AG04450 (cell line): Measurements from ENCODE around the gene RNU11. TPM values are rescaled to one million over a fixed set of nuclear protein-coding genes. Genes with fewer than 3 reads are reported as not detected.

ENCODE experiments used
- CTCF ChIA-PET: fragments of 300-600, 350-600 bp; formaldehyde crosslinking; extraction: SDS; loops from one replicate; lab custom pipeline; 2022; ENCODE audit warnings: antibody characterized with exemption, inconsistent platforms; lab: Charles Lee
- POLR2A ChIA-PET: fragments of 350-600 bp; formaldehyde crosslinking; extraction: SDS; loops from one replicate; lab custom pipeline; 2021; ENCODE audit warnings: antibody characterized with exemption, inconsistent platforms; lab: Yijun Ruan, JAX
- DNase-seq: peaks from one replicate; pipeline ENCODE4 v3.0.0-alpha.2; 2011; ENCODE audit warnings: low read depth, low spot score
- H3K27ac ChIP-seq: one replicate; pipeline ENCODE4 v1.5.1; 2012; ENCODE audit warnings: low read depth, low read length, control low read depth
- H3K27me3 ChIP-seq: one replicate; pipeline ENCODE4 v1.6.0; 2012; ENCODE audit warnings: low read length; ENCODE audit not compliant: control insufficient read depth, insufficient read depth
- H3K4me3 ChIP-seq: 2 replicates; pipeline ENCODE4 v1.5.1; 2011; ENCODE audit warnings: mild to moderate bottlenecking, low read depth, low read length, control low read depth
- H3K9me3 ChIP-seq: 2 replicates; pipeline ENCODE4 v1.5.1; 2012; ENCODE audit warnings: low read length; ENCODE audit not compliant: control insufficient read depth, insufficient read depth
- polyA plus RNA-seq: library from polyadenylated mRNA; depleted of rRNA; stranded (reverse); fragments of >200 nt; gene quantifications from 2 replicates; pipeline ENCODE4 v1.2.3, GENCODE V29; 2011
- TF ChIP-seq, protein P1 (sequence below): IDR thresholded peaks from 2 replicates; pipeline ENCODE4 v1.5.1; 2011; ENCODE audit warnings: low read depth, low read length, control low read depth, inconsistent platforms

The RNU11 gene
- polyA plus RNA-seq, 1 experiment = not detected

DNA sequence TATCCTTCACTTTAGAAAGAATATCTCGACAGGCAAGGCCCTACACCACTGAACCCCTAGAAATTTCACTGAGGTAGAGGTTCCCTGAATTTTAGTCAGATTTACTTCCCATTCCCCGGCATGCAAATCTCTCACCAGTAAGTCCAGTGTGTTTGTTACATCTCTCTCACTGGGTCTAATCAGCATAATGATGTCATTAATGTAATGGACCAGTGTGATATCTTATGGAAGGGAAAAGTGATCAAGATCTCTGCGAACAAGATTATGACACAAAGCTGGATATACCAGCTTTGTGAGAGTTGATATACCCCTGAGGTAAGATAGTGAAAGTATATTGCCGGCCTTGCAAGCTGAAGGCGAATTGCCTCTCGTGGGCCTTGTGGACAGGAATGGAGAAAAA is 7.9 kb downstream of the RNU11 start:
- DNase-seq = no peak
- TF ChIP-seq, protein P1, sequence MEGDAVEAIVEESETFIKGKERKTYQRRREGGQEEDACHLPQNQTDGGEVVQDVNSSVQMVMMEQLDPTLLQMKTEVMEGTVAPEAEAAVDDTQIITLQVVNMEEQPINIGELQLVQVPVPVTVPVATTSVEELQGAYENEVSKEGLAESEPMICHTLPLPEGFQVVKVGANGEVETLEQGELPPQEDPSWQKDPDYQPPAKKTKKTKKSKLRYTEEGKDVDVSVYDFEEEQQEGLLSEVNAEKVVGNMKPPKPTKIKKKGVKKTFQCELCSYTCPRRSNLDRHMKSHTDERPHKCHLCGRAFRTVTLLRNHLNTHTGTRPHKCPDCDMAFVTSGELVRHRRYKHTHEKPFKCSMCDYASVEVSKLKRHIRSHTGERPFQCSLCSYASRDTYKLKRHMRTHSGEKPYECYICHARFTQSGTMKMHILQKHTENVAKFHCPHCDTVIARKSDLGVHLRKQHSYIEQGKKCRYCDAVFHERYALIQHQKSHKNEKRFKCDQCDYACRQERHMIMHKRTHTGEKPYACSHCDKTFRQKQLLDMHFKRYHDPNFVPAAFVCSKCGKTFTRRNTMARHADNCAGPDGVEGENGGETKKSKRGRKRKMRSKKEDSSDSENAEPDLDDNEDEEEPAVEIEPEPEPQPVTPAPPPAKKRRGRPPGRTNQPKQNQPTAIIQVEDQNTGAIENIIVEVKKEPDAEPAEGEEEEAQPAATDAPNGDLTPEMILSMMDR = no peak
- Histone ChIP-seq H3K9me3 (no peaks in the 10 kb centered on the region), H3K27me3 (no peaks in the 10 kb centered on the region), H3K27ac (no peak overlapping the region), H3K4me3 (no peak overlapping the region)
- CTCF ChIA-PET = interaction anchor here (0.9 kb wide), 1 partner anchor 221 kb away, joined by 4 read pairs; no protein-coding TSS in a partner anchor
- POLR2A ChIA-PET = no interaction called here

DNA sequence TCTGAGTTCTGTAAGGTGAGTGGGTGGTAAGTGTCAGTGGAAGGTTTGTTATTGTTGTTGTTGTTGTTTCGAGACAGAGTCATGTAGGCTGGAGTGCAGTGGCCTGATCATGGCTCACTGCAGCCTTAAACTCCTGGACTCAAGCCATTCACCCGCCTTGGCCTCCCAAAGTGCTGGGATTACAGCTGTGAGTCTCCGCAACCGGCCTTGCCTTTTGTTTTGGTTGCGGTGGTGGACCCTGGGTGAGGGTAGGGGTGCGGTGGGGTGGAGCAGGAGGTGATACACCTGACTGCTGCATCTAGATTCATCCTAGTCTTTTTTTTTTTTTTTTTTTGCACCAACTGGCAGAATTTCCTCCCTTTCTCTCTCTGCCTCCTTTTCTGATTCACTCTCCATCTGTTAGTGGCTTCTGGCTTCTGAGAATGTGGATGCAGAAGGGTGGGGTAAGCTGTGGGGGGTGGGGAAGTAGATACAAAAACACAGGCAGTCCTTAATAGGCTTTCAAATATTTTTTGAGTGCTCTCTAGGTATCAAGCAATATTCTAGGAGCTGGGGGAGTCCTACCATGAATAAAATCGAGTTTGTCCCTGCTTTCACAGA is 15.6 kb downstream of the RNU11 start:
- ChIA-PET POLR2A (no interaction called here), CTCF (no interaction called here)
- H3K27ac ChIP-seq = no peak overlapping the region
- H3K4me3 ChIP-seq = no peak overlapping the region
- no peak for DNase-seq
- TF ChIP-seq, protein P1 = no peak
- H3K27me3 ChIP-seq = no peaks in the 10 kb centered on the region
- H3K9me3 ChIP-seq = no peaks in the 10 kb centered on the region; the same call in 1 of the 2 replicates

DNA sequence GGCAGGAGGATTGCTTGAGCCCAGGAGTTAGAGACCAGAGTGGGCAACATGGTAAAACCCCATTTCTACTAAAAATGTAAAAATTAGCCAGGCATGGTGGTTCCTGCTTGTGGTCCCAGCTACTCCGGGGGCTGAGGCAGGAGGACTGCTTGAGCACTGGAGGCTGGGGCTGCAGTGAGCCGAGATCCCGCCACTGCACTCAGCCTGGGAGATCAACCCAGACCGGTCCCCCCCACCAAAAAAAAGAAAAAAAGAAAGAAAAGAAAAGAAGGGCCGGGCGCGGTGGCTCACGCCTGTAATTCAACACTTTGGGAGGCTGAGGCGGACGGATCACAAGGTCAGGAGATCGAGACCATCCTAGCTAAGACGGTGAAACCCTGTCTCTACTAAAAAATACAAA is 18.4 kb downstream of the RNU11 start:
- no peaks in the 10 kb centered on the region for H3K27me3 ChIP-seq
- TF ChIP-seq, protein P1 = no peak
- no peak overlapping the region for H3K4me3 ChIP-seq
- ChIA-PET CTCF (interaction anchor here (1.2 kb wide), 1 partner anchor 70 kb away, joined by 5 read pairs; the partner anchor contains the start of gene YTHDF2), POLR2A (interaction anchor here (0.7 to 4.4 kb wide), 3 partner anchors 18 to 231 kb away, joined by 4 to 40 read pairs (median 4); partner anchors contain the start of genes RNU11 and TAF12)
- H3K9me3 ChIP-seq = no peaks in the 10 kb centered on the region; the same call in 1 of the 2 replicates
- DNase-seq = no peak
- H3K27ac ChIP-seq = no peak overlapping the region

DNA sequence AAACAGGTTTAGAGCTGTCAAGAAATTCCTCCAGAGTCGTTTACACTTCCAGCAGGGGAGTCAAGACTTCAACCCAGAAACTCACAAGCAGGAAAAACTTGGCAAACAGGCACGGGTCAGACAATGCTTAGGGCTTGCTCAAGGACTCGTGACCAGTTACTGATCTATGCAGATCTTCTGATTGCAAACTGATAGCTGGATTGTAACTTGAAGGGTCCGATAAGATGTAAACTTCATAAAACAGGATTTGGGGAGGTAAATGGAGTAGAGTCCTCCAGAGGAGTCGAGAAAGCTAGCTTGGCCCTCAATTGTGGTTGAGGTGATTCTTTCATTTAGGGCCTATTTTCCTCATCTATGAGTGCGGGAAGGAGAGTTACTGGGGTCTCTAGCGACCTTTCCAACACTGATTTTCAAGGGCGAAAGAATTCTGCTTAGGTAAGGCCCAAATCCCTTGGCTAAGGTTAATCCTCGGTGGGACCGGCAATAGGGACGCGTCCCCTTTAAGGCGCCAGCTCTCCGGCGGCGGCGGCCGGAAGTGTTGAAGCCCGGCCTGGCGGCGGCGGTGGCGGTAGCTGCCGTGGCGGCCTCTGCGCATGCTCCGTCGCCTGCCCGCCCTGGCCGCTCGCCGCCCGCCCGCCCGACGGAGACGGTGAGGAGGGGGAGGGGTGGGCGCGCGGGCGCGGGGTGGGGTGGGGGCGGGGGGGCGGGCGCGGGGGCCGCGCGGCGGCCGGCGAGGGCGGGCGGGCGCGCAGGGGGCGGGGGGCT is 20.0 kb downstream of the RNU11 start, which contains the start of gene GMEB1:
Gene GMEB1, plus strand, starts transcription at position 594 of the 765 bp plus-strand sequence. CDS start 14,829 bp downstream, outside the sequence.
- peak within 1 kb of the TSS; percentile 93 for H3K27ac ChIP-seq
- H3K9me3 ChIP-seq = no peaks in the 10 kb centered on the region; the same call in 1 of the 2 replicates
- H3K27me3 ChIP-seq = no peaks in the 10 kb centered on the region
- peak within 1 kb of the TSS; percentile 75 for H3K4me3 ChIP-seq
- no peak for DNase-seq
- TF ChIP-seq, protein P1 = no peak
- POLR2A ChIA-PET = interaction anchor here (0.6 to 4.4 kb wide), 7 partner anchors 15 to 68 kb away, joined by 3 to 40 read pairs (median 4); partner anchors contain the start of genes RNU11, TAF12 and YTHDF2
- CTCF ChIA-PET = interaction anchor here (2.6 kb wide), 1 partner anchor 68 kb away, joined by 20 read pairs; the partner anchor contains the start of gene YTHDF2
